ENCODE data around the gene ZNF23.

DNA sequence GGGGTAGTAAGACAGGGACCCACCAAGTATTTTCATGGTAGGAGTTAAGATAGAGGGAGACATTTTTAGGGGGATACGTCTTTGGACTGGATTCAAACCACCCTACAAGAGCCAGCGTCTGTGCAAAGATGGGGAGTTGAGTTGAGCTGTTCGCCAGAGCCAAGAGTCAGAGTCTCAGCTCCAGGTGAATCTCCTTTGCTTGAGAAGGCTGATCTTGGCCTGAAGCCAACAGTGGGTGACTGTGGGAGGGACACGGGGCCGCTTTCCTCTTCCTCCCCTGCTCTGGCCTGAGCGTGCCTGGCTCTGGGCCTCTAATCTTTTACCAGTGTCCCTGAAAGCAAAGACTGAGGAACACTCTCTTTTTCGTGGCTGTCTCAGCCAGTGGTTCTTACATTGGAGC is 25.6 kb downstream of the ZNF23 start:
- TF ChIP-seq, protein P1, sequence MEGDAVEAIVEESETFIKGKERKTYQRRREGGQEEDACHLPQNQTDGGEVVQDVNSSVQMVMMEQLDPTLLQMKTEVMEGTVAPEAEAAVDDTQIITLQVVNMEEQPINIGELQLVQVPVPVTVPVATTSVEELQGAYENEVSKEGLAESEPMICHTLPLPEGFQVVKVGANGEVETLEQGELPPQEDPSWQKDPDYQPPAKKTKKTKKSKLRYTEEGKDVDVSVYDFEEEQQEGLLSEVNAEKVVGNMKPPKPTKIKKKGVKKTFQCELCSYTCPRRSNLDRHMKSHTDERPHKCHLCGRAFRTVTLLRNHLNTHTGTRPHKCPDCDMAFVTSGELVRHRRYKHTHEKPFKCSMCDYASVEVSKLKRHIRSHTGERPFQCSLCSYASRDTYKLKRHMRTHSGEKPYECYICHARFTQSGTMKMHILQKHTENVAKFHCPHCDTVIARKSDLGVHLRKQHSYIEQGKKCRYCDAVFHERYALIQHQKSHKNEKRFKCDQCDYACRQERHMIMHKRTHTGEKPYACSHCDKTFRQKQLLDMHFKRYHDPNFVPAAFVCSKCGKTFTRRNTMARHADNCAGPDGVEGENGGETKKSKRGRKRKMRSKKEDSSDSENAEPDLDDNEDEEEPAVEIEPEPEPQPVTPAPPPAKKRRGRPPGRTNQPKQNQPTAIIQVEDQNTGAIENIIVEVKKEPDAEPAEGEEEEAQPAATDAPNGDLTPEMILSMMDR (IDR thresholded peaks at IDR 0.05): no peak
- no peak for TF ChIP-seq POLR2A (IDR thresholded peaks at IDR 0.05)

All from right lobe of liver (tissue), 4 donors.